Measurements from ENCODE around the gene ADAM17.

The ADAM17 gene

DNA sequence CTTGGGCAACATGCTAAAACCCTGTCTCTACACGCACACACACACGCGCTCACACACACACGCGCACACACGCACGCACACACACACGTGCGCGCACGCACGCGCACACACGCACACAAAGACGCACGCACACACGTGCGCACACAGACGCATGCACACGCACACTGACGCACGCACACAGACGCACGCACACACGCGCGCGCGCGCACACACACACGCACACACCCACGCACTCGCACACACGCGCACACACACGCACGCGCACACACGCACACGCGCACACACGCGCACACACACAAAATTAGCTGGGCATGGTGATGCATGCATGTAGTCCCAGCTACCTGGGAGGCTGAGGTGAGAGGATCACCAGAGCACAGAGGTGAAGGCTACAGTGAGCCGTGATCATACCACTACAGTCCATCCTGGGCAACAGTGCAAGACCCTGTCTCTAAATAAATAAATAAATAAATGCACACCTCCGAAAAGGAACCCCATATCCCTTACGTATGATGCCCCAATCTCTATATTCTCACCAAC, 89.4 kb downstream of the ADAM17 start:
- TF ChIP-seq, protein P1, sequence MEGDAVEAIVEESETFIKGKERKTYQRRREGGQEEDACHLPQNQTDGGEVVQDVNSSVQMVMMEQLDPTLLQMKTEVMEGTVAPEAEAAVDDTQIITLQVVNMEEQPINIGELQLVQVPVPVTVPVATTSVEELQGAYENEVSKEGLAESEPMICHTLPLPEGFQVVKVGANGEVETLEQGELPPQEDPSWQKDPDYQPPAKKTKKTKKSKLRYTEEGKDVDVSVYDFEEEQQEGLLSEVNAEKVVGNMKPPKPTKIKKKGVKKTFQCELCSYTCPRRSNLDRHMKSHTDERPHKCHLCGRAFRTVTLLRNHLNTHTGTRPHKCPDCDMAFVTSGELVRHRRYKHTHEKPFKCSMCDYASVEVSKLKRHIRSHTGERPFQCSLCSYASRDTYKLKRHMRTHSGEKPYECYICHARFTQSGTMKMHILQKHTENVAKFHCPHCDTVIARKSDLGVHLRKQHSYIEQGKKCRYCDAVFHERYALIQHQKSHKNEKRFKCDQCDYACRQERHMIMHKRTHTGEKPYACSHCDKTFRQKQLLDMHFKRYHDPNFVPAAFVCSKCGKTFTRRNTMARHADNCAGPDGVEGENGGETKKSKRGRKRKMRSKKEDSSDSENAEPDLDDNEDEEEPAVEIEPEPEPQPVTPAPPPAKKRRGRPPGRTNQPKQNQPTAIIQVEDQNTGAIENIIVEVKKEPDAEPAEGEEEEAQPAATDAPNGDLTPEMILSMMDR (IDR thresholded peaks at IDR 0.05; ENCODE audit: extremely low read depth, insufficient read depth, missing control alignments), result no peak
- in situ Hi-C loops (cut with MboI; ENCODE audit: low pct_unique_long_range_greater_than_20kb, low sequenced_read_pairs, unreplicated experiment), result no loop called here
- no peak for DNase-seq (ENCODE audit: low spot score)

DNA sequence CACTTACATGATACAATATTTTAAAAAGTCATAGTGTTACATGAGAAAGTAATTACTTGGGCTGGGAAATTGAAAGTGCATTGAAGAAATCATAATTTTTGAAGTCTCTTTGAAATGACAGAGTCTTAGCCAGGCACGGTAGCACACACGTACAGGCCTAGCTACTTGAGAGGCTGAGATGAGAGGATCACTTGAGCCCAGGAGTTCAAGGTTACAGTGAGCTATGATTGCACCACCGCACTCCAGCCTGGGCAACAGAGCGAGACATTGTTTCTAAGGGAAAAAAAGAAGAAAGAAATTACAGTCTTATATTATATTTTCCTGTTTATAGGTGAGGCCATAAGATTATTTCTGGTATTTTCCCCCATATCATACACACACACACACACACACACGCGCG, 90.5 kb downstream of the ADAM17 start:
- no peak for DNase-seq (ENCODE audit: low spot score)
- in situ Hi-C loops (cut with MboI; ENCODE audit: low pct_unique_long_range_greater_than_20kb, low sequenced_read_pairs, unreplicated experiment), result no loop called here

DNA sequence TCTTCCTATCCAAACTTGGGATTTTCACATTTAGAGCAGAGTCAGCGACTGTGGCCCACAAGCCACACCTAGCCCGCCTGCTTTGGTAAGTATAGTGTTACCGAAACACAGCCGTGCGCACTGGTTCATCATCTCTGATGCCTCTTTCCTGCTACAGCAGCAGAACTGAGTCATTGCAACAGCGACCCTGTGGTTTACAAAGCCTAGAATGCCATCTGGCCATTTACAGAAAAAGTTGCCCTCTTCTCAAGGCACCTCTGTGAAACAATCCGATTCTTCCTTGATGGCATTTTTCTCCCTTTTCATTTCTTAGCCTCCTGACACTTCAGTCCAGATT, 92.0 kb downstream of the ADAM17 start:
- in situ Hi-C loops (cut with MboI; ENCODE audit: low pct_unique_long_range_greater_than_20kb, low sequenced_read_pairs, unreplicated experiment), result no loop called here
- no peak for DNase-seq (ENCODE audit: low spot score)
- TF ChIP-seq, protein P1 (IDR thresholded peaks at IDR 0.05; ENCODE audit: extremely low read depth, insufficient read depth, missing control alignments), result no peak

More for the DNA sequence above, 90.5 kb downstream of the ADAM17 start:
- TF ChIP-seq, protein P1 (IDR thresholded peaks at IDR 0.05; ENCODE audit: extremely low read depth, insufficient read depth, missing control alignments), result no peak

DNA sequence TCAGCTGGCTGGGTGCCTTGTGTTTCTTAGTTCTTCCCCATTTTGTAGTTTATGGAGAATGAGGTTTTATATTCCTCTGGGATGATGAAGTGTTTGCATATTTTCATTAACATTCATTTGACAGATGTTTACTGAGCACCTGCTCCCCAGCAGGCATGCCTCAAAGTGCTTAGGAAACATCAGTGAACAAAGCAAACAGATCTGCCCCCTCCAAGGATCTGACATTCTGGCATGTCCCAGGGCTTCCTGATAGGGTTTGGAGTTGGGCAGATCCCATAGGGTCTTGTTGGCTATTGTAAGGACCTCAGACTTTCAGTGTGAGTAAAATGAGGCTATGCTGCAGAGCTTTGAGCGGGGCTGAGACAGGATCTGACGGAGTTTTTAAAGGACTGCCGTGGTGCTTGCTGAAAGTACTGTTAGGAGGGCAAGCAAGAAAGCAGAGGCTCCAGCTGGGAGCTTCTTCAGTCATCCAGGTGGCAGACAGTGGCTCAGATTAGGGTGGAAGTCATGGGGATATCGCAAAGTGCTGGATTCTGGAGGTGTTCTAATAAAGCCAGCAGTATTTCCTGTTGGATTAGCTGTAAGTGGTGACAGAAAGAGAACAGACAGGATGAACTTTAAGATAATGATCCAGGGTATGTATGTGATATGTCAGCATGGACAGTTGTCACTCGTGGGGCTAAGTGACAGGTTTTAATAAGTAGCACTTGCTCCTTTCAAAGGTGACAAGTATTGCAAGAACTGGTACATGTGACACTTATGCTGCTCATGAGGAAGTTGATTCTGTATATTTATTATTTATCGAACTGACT, 92.5 kb downstream of the ADAM17 start:
- no peak for DNase-seq (ENCODE audit: low spot score)
- TF ChIP-seq, protein P1 (IDR thresholded peaks at IDR 0.05; ENCODE audit: extremely low read depth, insufficient read depth, missing control alignments), result no peak
- in situ Hi-C loops (cut with MboI; ENCODE audit: low pct_unique_long_range_greater_than_20kb, low sequenced_read_pairs, unreplicated experiment), result no loop called here

DNA sequence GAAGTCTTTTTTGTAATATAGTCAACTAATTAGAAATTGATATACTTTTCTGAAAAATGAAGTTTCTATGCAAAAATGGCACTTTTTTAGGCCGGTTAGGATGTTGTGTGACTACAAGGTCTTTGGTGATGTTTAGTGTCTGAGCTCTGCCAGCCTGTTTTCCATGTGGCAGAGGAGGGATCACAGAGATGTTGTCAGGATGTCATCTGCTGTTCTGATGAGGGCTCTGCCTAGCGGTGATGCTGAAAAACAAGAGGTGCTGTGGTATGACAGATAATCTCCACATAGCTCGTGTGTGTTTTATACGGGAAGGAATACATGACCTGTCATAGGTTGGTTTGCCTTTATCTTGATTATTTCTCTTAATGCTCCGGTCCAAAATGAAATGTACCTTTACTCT, 93.3 kb downstream of the ADAM17 start:
- TF ChIP-seq, protein P1 (IDR thresholded peaks at IDR 0.05; ENCODE audit: extremely low read depth, insufficient read depth, missing control alignments), result no peak
- in situ Hi-C loops (cut with MboI; ENCODE audit: low pct_unique_long_range_greater_than_20kb, low sequenced_read_pairs, unreplicated experiment), result no loop called here
- no peak for DNase-seq (ENCODE audit: low spot score)

DNA sequence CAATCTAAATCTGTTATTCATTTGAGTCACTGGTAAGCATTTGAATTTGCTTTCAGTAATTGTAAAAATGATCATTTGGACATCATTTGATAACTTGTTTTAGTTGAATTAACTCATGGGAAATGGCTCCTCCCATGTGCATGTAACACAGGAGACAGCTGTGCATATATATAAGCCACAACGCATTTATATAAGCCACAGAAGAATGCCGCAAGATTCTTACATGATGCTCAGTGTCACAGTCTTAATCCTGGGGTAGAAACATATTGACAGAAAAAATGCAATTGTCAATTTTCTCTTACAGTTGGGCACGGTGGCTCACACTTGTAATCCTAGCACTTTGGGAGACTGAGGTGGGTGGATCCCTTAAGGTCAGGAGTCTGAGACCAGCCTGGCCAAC, 94.6 kb downstream of the ADAM17 start:
- TF ChIP-seq, protein P1 (IDR thresholded peaks at IDR 0.05; ENCODE audit: extremely low read depth, insufficient read depth, missing control alignments), result no peak
- DNase-seq (ENCODE audit: low spot score), result no peak
- in situ Hi-C loops (cut with MboI; ENCODE audit: low pct_unique_long_range_greater_than_20kb, low sequenced_read_pairs, unreplicated experiment), result no loop called here
